SK-MEL-5 (cell line): Measurements from ENCODE around the gene METAP1D. TPM values are rescaled to one million over a fixed set of nuclear protein-coding genes. Genes with fewer than 3 reads are reported as not detected.
"Not testable (repeated sequence)": the region's sequence is repeated elsewhere in the genome, so short reads cannot be mapped to it uniquely, and the experiment has no call there.

Experiments
- DNase-seq: peaks from one replicate; pipeline ENCODE4 v3.0.0-alpha.2; 2016; ENCODE audit warnings: low read depth, low spot score
- in situ Hi-C: cut with HindIII; loops from 2 replicates; pipeline ENCODE4 v1.10.0; 2016; ENCODE audit warnings: low sequenced_read_pairs, high pct_unique_total_duplicates, low pct_unique_long_range_greater_than_20kb
- total RNA-seq: library from RNA; depleted of rRNA; stranded (reverse); fragments of >200 nt; shearing (Covaris generic); gene quantifications from 2 replicates; pipeline ENCODE4 v1.2.3, GENCODE V29; 2014

The METAP1D gene
- total RNA-seq, 1 experiment from 2014 or later: 10.8 TPM

DNA sequence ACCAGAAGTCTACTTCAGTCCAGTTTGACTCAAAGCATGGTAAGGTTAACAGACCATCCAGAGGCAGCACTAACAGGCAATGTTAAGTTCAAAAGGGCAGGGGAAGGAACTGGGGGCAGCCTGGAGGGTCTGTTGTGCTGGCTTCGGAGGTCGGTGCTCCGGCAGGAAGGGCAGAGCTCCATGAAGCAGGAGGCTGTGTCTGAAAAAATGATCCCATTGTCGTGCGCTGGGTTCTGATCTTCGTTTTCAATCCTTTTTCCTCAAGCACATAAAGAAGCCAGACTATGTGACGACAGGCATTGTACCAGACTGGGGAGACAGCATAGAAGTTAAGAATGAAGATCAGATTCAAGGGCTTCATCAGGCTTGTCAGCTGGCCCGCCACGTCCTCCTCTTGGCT lies 63.7 kb downstream of the METAP1D start:
- in situ Hi-C loops: no loop called here
- DNase-seq: no peak

DNA sequence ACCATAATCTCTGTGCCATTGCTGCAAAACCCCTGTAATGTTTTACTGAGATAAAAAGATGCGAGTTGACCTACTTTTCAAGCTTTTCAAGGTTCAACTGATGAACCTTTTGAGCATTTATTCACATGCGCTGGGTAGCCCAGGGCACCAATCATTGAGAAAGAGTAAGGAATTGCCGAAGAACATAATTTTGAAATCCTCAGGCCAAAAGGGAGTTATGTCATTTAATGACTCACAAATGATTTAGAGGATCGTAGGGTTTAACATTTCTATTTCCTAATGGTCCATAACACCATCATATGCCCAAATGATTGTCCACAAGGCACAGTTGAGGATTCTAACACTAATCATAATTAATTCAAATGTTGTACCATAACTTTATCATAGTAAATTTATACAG lies 65.4 kb downstream of the METAP1D start:
- in situ Hi-C loops: no loop called here
- no peak for DNase-seq

DNA sequence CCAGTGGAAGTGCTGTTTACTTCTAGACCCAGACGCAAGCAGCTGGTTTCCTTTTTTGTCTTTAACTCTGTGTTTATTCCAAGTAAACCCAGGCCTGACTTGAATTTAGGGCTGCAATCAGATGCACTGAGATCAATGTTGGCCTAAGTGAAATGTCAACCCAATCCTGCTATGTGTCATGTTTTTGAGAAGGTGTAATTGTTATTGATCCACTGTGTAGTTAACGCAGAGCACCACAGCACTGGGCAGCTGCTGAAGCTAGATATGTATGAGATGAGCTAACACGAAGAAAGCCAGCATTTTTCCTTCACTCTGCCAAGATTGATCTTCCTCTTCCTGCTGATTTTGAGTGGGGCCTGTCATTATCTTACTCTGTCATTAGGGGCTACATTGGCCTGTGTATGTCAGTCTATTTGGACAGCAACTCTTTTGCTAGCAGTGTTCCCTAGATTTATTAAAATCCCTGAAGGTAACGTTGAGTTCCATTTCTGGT lies 66.7 kb downstream of the METAP1D start:
- DNase-seq: no peak
- in situ Hi-C loops: no loop called here

DNA sequence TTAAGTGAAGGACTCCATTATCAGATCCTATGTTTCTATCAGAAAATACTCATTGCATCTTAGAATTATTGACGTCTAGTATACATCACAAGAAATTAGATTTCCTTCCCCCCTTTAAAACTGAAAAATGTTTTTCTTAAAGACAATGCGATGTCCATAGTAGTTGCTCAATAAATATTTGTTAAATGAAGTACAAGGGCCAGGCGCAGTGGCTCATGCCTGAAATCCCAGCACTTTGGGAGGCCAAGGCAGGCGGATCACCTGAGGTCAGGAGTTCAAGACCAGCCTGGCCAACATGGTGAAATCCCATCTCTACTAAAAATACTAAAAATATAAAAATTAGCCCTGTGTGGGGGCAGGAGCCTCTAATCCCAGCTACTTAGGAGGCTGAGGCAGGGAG lies 68.2 kb downstream of the METAP1D start:
- in situ Hi-C loops, DNase-seq: not testable (repeated sequence)

DNA sequence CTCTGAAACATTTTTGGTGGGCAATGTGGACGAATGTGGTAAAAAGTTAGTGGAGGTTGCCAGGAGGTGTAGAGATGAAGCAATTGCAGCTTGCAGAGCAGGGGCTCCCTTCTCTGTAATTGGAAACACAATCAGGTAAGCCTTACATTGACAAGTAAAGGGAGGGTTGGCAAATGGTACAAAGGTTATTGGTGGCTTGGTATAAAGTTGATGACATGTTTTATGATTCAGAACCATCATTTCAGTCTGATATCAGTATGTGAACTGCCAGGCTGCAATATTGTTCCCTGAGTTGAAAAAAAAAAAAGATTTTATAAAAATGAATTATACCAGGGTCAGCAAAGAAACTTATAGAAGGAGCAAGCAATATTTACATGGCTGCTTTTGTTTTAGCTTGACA lies 71.2 kb downstream of the METAP1D start:
- in situ Hi-C loops: no loop called here
- no peak for DNase-seq

DNA sequence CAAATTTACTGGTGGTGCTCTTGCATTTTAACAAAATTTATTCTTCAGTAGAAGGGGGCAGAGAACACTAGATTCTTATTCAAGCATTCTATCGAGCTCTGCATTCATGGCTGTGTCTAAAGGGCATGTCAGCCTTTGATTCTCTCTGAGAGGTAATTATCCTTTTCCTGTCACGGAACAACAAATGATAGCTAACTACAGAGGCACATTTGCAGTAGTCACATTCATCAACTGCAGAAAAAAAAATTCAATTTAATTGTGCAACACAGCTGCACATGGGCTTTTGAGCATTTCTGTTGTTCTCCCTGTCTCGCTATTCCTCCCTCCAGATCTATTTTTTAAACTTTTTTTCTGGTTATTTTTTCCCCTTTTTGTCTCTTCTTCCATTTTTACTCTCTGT lies 72.5 kb downstream of the METAP1D start:
- DNase-seq: peak; percentile 82
- in situ Hi-C loops: no loop called here

DNA sequence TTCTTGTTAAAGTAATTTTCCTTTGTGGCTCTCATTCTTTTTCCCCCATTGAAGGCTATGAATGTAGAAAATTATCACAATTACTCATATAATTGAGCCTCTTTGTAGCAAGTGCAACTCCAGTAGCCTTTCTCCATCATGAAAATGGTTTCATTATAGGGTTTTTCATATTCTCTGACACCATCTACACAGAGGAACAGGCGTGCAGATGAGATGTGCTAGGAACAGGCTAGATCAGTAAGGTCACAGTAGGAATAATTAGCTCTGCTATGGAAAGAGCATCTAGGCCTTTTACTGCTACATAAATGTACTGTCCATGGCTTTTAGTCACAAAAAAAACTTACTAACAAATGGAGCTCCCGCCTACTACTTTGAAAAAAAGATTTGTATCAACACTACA lies 73.0 kb downstream of the METAP1D start:
- no peak for DNase-seq
- in situ Hi-C loops: no loop called here

DNA sequence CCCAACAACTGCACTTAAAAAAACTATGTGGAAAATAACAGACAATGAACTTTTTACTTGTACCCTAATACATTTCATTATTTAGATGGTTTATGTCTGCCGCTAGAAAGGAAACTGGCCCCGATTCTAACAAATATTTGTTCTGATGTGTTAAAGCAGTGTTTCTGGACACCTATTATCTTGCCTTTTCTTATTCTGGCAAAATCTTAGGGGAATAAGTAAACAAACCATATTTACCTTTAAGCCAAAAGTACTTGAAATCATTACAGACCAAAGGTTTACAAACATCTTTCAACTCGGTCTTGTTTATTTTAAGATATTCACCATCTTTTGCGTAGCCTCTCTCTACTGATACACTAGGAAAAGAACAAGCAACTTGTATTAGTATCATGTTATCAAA lies 73.8 kb downstream of the METAP1D start:
- no peak for DNase-seq
- in situ Hi-C loops: no loop called here

DNA sequence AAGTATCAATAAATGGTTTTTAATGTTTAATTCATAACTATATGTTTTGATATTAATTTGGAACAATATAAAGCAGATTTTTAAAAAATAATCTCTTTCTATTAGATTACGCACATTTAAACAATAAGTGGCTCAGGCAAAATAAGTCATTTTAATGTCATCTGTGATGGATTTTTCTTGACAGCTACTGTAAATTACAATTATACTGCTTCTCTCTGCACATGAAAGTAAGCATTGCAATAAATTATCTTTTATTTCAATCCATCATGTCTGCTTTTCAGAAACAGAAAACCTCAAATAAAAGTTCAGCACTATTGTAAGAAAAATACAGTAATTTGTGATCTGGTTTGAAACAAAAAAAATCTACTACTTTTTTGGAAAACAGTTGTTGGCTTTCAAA lies 74.5 kb downstream of the METAP1D start:
- DNase-seq: no peak
- in situ Hi-C loops: no loop called here

DNA sequence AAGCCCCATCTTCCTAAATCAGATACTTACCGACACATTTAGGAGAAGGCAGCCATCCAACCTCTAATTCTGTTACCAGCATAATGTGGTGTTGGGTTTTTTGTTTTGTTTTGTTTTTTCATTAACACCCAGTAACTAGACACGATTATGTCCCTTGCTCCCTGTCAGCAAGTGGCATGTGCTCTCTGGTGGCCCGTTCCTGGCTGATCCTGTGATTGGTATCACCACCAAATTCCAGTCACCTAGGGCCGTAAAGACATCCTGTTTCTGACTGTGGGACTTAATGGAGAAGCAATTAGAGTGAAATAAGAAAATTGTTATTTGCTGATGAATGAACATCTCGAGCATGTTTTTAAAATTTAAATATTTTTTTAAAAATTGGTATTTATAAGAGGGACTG lies 79.7 kb downstream of the METAP1D start:
- no peak for DNase-seq
- in situ Hi-C loops: loop anchor here (25.0 kb wide), 1 partner anchor 117 kb away; no protein-coding TSS in a partner anchor

DNA sequence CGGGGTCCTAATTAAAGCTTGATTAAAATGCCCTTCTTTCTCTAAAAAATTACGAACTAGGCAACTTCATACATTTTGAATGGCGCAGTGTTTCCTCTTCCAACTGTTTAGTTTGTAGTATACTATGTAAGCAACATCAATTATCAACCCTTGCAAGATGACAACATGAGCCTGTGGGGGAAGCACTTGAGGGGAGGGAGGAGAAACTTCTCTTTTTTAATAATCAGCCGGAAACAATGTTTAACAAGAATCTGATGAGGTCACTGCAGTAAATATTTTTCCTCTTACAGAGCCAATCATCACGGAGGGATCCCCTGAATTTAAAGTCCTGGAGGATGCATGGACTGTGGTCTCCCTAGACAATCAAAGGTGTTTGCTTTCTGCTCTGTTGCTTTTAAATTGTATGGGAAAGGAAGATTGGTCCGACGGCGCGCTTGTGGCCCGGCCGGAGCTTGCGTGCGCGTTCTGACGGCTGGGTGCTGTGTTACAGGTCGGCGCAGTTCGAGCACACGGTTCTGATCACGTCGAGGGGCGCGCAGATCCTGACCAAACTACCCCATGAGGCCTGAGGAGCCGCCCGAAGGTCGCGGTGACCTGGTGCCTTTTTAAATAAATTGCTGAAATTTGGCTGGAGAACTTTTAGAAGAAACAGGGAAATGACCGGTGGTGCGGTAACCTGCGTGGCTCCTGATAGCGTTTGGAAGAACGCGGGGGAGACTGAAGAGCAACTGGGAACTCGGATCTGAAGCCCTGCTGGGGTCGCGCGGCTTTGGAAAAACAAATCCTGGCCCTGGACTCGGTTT lies 80.3 kb downstream of the METAP1D start:
- in situ Hi-C loops: loop anchor here (25.0 kb wide), 1 partner anchor 118 kb away; no protein-coding TSS in a partner anchor
- DNase-seq: no peak

DNA sequence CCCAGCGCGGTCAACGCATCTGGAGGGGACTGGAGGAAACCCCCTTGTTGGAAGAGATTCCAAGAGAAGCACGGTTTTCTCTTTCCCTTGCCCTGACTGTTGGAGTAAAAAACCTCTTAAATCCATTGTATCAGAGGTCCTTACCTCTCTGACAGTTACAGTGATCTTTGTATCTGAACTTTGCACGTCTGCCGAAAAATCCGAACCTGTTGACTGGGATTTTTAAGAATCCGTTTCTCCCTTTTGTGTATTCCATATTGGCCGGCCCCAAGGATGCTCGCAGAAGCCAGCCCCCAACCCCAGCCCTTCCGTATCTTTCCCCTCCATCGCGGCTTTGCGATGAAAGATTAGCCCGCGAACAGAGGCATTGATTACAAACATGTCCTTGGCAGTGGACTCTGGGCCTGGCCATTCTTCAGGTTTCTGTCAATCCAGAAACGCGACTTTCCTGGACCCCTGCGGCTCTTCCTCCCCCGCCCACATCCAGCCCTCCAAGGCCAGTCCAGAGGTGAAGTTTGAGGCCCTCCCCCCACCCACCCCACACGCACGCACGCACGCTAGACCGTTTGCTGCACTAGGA lies 81.0 kb downstream of the METAP1D start:
- in situ Hi-C loops: loop anchor here (25.0 kb wide), 1 partner anchor 118 kb away; no protein-coding TSS in a partner anchor
- DNase-seq: no peak

DNA sequence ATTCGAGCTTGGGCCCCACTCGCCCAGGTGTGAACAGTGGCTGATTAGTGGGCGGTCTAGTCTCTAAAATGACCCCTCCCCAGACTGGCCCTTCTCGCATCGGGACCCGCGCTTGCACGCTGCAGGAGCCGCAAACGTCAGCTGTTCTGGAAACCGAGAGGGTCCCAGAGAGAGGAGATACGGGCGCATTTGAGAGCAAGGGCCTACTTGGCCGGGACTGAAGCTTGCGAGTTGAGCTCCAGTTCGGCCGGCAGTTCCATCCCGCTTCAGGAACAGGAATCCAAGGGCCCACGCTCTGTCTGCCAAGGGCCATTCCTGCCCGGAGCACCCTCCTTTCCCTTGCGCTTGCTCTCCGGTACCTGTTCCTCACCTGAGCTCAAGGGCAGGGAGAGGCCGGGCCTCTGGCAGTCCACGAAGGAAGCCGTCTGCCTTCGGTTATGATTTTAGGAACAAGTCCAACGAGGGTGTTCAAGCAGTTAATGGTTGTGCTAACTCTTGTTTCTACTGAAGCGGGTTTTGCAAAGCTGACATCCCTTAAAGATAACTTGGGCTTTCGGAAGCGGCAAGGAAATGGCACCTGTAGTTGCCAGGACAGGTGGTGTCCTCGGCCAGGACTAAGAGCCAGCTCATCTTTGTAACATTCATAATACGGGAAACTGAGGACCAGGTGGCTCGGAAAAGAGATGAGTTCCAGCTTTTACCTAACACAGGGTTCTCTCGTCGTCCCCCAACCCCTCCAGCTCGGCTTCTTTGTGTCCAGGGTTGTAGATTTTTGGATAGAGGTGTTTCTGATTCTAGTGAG lies 81.7 kb downstream of the METAP1D start:
- DNase-seq: no peak
- in situ Hi-C loops: loop anchor here (25.0 kb wide), 1 partner anchor 119 kb away; no protein-coding TSS in a partner anchor

DNA sequence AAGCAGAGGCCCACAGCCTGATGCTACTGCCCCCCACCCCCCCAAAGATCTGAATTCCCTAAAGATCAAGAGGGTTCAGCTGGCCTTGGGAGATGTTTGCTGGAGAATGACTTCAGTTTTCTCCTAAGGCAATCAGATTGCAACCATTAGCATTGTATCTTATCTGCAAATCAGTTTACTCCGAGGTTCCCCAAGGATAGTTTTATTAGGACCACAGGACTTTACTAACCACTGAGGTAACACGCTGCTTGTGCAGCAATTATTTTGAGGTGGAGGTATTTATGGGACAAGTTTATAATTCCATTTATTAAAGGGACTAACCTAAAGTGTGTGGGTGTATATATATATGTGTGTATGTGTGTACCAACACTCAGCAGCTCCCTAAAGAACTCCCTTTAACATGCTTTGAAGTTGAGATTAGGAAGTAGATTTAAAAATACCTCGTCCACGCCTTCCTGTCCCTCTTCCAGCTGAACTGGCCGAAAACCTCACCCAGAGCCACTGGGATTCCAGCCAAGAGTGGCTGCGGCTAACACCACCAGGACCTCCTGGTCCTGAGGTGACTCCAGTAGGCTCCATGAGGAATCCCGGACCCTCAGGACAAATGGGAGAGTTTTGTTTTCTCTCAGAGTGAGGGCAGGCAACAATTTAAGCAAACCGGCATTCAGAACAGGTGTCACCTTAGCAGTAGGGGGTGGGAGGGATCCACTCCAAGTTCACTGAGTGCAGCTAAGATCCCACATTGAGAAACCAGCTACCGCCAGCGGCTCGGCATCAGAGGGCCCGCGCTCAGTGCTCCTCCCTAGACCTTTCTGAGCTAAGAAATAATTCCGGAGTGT lies 82.6 kb downstream of the METAP1D start:
- in situ Hi-C loops: loop anchor here (25.0 kb wide), 1 partner anchor 120 kb away; no protein-coding TSS in a partner anchor
- no peak for DNase-seq

DNA sequence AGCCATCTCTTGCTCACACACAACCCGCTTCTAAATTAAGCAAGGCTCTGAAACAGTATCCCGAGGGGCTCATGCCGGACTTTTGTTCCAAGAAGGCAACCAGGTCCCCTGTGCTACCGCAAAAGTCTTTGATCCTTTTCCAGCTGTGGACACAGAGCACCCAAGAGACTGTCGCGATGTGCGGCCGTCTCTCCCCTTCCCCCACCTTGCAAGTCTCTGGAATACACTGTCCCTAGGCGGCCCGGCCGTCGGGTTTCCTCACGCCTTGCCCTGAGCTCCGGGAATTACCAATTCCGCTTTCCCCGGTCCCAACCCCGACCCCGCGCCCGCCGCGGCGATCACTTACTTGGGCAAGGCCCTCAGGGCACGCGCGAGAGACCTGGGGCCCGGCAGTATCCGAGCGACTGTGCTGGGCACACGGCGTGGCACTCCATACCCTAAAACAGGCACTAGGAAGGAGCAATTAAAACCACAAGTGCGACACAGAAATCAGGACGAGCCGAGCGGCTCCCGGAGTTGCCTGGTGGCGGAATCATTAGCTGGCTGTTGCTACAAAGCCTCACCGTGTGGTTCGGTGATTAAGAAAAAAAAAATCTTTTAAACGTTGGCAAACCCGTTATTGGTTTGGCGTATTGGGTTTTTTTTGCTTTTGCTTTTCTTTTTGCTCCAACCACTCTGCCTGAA lies 83.3 kb downstream of the METAP1D start:
- DNase-seq: no peak
- in situ Hi-C loops: loop anchor here (25.0 kb wide), 1 partner anchor 121 kb away; no protein-coding TSS in a partner anchor

DNA sequence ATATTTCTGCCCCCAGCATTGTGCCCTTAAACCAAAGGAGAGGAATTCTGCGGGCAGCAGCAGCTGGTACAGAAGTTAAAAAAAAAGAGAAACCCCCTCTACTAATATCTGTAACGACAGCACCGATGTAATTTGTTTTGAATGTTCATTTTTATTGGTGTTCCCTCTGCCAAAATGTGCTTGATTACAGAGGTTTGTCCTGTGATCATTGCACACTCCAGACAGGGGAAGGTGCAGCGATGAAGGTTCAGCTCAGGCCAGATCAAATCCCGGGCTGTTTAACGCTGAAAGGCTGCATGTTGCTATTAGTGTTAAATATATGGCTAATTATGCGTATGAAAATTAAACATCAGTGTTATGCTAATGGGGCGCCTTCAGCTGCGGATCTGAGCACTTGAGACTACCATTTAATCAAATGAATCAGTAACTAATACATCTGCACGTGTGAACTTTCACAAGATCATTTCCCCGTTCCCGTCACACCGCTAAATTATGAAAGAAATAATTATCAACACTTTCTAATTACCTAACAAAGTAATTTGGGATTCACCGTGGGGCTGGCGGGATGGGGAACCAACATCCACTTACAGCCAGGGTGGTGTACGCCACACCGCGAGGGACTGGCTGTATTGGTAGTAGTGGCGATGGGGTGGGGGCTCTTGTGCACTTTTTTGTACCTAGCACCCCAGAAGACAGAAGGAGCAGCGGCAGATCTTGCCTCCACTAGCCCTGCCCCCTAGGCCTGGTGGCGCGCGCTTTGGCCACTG lies 84.1 kb downstream of the METAP1D start:
- no peak for DNase-seq
- in situ Hi-C loops: loop anchor here (25.0 kb wide), 1 partner anchor 122 kb away; no protein-coding TSS in a partner anchor
